ENCODE data around the gene BCAS3. TPM values are rescaled to one million over a fixed set of nuclear protein-coding genes. Genes with fewer than 3 reads are reported as not detected.

Gene BCAS3
- total and polyA plus RNA-seq, 2 experiments from 2014 or later: 18.0 to 20.2 TPM

GRCh38 chr17:61379457-61380216 lies 702.0 kb downstream of the BCAS3 start:
- in situ Hi-C loops (cut with MboI): loop anchor here (25.0 kb wide), 1 partner anchor 667 kb away; no protein-coding TSS in a partner anchor
- Histone ChIP-seq H3K9ac (no peak overlapping the region), H3K4me2 (ENCODE audit: unreplicated experiment) (no peak overlapping the region), H3K9me3 (ENCODE audit: low read depth) (no peaks in the 10 kb centered on the region), H3K4me3 (no peak overlapping the region), H4K20me1 (ENCODE audit: insufficient read depth) (no peaks in the 10 kb centered on the region), H3K9me2 (ENCODE audit: insufficient read depth) (no peaks in the 10 kb centered on the region), H3K4me1 (ENCODE audit: insufficient read depth) (no peaks in the 10 kb centered on the region), H3K36me3 (ENCODE audit: low read depth) (no peaks in the 10 kb centered on the region), H2AFZ (no peak overlapping the region), H3K79me2 (ENCODE audit: insufficient read depth) (no peaks in the 10 kb centered on the region), H3F3A (ENCODE audit: insufficient read depth) (no peaks in the 10 kb centered on the region), H3K27me3 (replicated peaks; ENCODE audit: insufficient read depth) (no peaks in the 10 kb centered on the region), H3K27ac (no peak overlapping the region)
- TF ChIP-seq EZH2 (IDR thresholded peaks at IDR 0.05; ENCODE audit: insufficient read depth, poor library complexity, severe bottlenecking) (no peak), EZH2phosphoT487 (IDR thresholded peaks at IDR 0.05; ENCODE audit: insufficient read depth, low read depth) (no peak)
- DNase-seq: no peak
- 93 to 94% methylated on average over 21 of the region's 21 CpGs for WGBS, 2 experiments (ENCODE audit: low coverage in 1 of 2, low lambda C conversion rate in 2 of 2, missing lambda C conversion rate in 2 of 2)

GRCh38 chr17:61380217-61380835 lies 702.7 kb downstream of the BCAS3 start:
- no peaks in the 10 kb centered on the region for H3K27me3 ChIP-seq (replicated peaks; ENCODE audit: insufficient read depth)
- in situ Hi-C loops (cut with MboI): loop anchor here (25.0 kb wide), 1 partner anchor 668 kb away; no protein-coding TSS in a partner anchor
- H3K9me2 ChIP-seq (ENCODE audit: insufficient read depth): no peaks in the 10 kb centered on the region
- H4K20me1 ChIP-seq (ENCODE audit: insufficient read depth): no peaks in the 10 kb centered on the region
- 70 to 71% methylated on average over 10 of the region's 10 CpGs for WGBS, 2 experiments (ENCODE audit: low coverage in 1 of 2, low lambda C conversion rate in 2 of 2, missing lambda C conversion rate in 2 of 2)
- H3K27ac ChIP-seq: no peak overlapping the region
- DNase-seq: no peak
- H3K9me3 ChIP-seq (ENCODE audit: low read depth): no peaks in the 10 kb centered on the region
- no peaks in the 10 kb centered on the region for H3K79me2 ChIP-seq (ENCODE audit: insufficient read depth)
- TF ChIP-seq EZH2phosphoT487 (IDR thresholded peaks at IDR 0.05; ENCODE audit: insufficient read depth, low read depth): no peak
- TF ChIP-seq EZH2 (IDR thresholded peaks at IDR 0.05; ENCODE audit: insufficient read depth, poor library complexity, severe bottlenecking): no peak
- no peak overlapping the region for H2AFZ ChIP-seq
- H3K4me1 ChIP-seq (ENCODE audit: insufficient read depth): no peaks in the 10 kb centered on the region
- H3K4me3 ChIP-seq: no peak overlapping the region
- H3K9ac ChIP-seq: no peak overlapping the region
- no peaks in the 10 kb centered on the region for H3F3A ChIP-seq (ENCODE audit: insufficient read depth)
- H3K4me2 ChIP-seq (ENCODE audit: unreplicated experiment): no peak overlapping the region
- H3K36me3 ChIP-seq (ENCODE audit: low read depth): no peaks in the 10 kb centered on the region

- H3K9me2 ChIP-seq (ENCODE audit: insufficient read depth): no peaks in the 10 kb centered on the region
- no peak overlapping the region for H2AFZ ChIP-seq
- H4K20me1 ChIP-seq (ENCODE audit: insufficient read depth): no peaks in the 10 kb centered on the region
- no peaks in the 10 kb centered on the region for H3K27me3 ChIP-seq (replicated peaks; ENCODE audit: insufficient read depth)
- no peaks in the 10 kb centered on the region for H3K79me2 ChIP-seq (ENCODE audit: insufficient read depth)
- H3K36me3 ChIP-seq (ENCODE audit: low read depth): no peaks in the 10 kb centered on the region
- 83 to 88% methylated on average over 18 of the region's 18 CpGs for WGBS, 2 experiments (ENCODE audit: low coverage in 1 of 2, low lambda C conversion rate in 2 of 2, missing lambda C conversion rate in 2 of 2)
- no peak overlapping the region for H3K4me2 ChIP-seq (ENCODE audit: unreplicated experiment)
- no peaks in the 10 kb centered on the region for H3K9me3 ChIP-seq (ENCODE audit: low read depth)
- H3K9ac ChIP-seq: no peak overlapping the region
- no peaks in the 10 kb centered on the region for H3F3A ChIP-seq (ENCODE audit: insufficient read depth)
- H3K27ac ChIP-seq: no peak overlapping the region
- TF ChIP-seq EZH2phosphoT487 (IDR thresholded peaks at IDR 0.05; ENCODE audit: insufficient read depth, low read depth) (no peak), EZH2 (IDR thresholded peaks at IDR 0.05; ENCODE audit: insufficient read depth, poor library complexity, severe bottlenecking) (no peak)
- no peaks in the 10 kb centered on the region for H3K4me1 ChIP-seq (ENCODE audit: insufficient read depth)
- in situ Hi-C loops (cut with MboI): loop anchor here (25.0 kb wide), 1 partner anchor 669 kb away; no protein-coding TSS in a partner anchor
- DNase-seq: no peak
- H3K4me3 ChIP-seq: no peak overlapping the region
Measured at GRCh38 chr17:61380836-61381525, 703.3 kb downstream of the BCAS3 start.

GRCh38 chr17:61381537-61381936 lies 703.9 kb downstream of the BCAS3 start:
- WGBS, 2 experiments (ENCODE audit: low coverage in 1 of 2, low lambda C conversion rate in 2 of 2, missing lambda C conversion rate in 2 of 2): 86 to 88% methylated on average over 5 of the region's 5 CpGs

More at GRCh38 chr17:61381537-61381936, 703.9 kb downstream of the BCAS3 start:
- DNase-seq: no peak
- H3K9me3 ChIP-seq (ENCODE audit: low read depth): no peaks in the 10 kb centered on the region
- H3K4me3 ChIP-seq: no peak overlapping the region
- no peaks in the 10 kb centered on the region for H3K4me1 ChIP-seq (ENCODE audit: insufficient read depth)
- no peak overlapping the region for H2AFZ ChIP-seq
- H3K27me3 ChIP-seq (replicated peaks; ENCODE audit: insufficient read depth): no peaks in the 10 kb centered on the region
- H3K79me2 ChIP-seq (ENCODE audit: insufficient read depth): no peaks in the 10 kb centered on the region
- in situ Hi-C loops (cut with MboI): loop anchor here (25.0 kb wide), 1 partner anchor 669 kb away; no protein-coding TSS in a partner anchor
- no peak overlapping the region for H3K9ac ChIP-seq
- no peak overlapping the region for H3K4me2 ChIP-seq (ENCODE audit: unreplicated experiment)
- H3K9me2 ChIP-seq (ENCODE audit: insufficient read depth): no peaks in the 10 kb centered on the region
- H3F3A ChIP-seq (ENCODE audit: insufficient read depth): no peaks in the 10 kb centered on the region
- H4K20me1 ChIP-seq (ENCODE audit: insufficient read depth): no peaks in the 10 kb centered on the region
- TF ChIP-seq EZH2phosphoT487 (IDR thresholded peaks at IDR 0.05; ENCODE audit: insufficient read depth, low read depth) (no peak), EZH2 (IDR thresholded peaks at IDR 0.05; ENCODE audit: insufficient read depth, poor library complexity, severe bottlenecking) (no peak)
- H3K36me3 ChIP-seq (ENCODE audit: low read depth): no peaks in the 10 kb centered on the region
- no peak overlapping the region for H3K27ac ChIP-seq
